NCI-H2107 treated with DMSO at 0.1 percent for 48 hours (cell line): Measurements from ENCODE around the gene TH.

Source experiments
- DNase-seq: peaks from one replicate; lab custom pipeline; 2025; ENCODE audit not compliant: unreplicated experiment; lab: John Stamatoyannopoulos, UW

The TH gene

GRCh38 chr11:2208691-2209369 lies 37.2 kb upstream of the TH start:
- DNase-seq, result no peak

DNA sequence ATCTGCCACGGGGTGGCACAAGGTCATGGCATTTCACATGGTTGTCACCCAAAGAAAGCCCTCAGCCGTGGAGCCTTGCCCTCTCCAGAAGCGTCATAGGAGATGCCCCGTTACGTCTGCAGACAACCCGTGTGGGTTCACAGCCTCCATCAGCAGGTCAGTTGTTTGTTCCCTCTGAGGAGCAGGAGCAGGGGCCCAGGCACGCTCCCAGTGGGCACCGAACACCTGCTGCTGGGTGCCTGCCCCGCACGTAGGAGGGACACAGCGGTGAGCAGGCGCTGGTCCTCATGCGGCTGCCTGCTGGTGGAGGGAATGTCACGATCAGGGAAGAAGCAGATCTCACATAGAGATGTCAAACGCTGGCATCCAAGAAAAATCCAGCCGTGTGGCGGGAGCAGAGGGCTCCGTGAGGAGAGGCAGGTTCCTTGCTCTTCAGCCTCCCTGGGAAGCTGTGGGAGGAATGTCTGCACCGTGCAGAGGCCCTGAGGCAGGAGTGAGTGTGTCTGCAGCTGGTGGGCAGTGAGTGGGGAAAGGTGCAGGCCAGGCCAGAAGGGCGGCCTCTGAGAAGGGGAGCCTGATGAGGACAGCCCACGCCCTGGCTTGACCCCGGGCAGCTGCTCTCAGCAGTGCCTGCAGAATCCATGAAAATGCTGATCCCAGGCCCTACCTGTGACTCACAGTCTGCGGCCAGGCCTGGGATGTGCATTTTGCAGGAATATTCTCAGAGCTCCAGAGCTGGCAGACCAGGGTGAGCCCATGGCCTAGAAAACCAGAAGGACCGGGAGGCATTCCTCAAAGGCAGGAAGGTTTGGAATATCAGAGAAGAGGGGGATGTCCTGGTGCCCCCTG lies 36.4 kb upstream of the TH start:
- no peak for DNase-seq

DNA sequence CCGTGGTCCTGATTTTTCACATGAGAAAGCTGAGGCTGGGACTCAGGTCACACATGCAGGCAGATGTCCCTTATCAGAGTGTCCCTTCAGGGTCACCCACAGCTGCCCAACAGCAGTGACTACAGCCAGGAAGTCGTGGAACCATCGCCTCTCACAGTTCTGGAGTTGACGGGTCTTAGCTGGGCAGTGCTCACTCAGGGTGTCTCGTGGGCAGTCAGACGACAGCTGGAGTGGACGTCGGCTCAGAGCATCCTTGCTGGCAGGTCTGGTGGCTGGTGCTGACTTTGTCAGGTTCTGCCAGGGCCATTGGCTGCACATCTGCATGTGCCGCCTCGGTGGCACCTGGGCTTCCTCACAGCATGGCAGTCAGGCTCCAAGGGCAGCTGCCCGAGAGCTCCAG lies 35.6 kb upstream of the TH start:
- no peak for DNase-seq

- DNase-seq, result no peak
These were observed 34.5 kb upstream of the TH start for GRCh38 chr11:2205981-2206690.

DNA sequence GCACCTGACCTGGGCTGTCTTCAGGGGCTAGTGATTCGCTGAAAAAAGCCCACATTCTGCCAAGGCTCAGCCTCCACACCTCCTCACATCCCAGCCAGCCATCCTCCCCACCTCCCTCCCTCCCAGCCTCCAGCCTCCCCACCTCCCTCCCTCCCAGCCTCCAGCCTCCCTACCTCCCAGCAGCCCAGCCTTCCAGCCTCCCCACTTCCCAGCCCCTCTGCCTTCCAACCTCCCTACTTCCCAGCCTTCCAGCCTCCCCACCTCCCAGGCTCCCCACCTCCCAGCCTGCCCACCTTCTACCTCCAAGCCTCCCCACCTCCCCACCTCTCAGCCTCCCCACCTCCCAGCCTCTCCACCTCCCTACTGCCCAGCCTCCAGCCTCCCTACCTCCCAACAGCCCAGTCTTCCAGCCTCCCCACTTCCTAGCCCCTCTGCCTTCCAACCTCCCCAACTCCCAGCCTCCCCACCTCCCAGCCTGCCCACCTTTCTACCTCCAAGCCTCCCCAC lies 33.7 kb upstream of the TH start:
- no peak for DNase-seq

GRCh38 chr11:2204361-2205213 lies 33.0 kb upstream of the TH start:
- DNase-seq, result no peak

DNA sequence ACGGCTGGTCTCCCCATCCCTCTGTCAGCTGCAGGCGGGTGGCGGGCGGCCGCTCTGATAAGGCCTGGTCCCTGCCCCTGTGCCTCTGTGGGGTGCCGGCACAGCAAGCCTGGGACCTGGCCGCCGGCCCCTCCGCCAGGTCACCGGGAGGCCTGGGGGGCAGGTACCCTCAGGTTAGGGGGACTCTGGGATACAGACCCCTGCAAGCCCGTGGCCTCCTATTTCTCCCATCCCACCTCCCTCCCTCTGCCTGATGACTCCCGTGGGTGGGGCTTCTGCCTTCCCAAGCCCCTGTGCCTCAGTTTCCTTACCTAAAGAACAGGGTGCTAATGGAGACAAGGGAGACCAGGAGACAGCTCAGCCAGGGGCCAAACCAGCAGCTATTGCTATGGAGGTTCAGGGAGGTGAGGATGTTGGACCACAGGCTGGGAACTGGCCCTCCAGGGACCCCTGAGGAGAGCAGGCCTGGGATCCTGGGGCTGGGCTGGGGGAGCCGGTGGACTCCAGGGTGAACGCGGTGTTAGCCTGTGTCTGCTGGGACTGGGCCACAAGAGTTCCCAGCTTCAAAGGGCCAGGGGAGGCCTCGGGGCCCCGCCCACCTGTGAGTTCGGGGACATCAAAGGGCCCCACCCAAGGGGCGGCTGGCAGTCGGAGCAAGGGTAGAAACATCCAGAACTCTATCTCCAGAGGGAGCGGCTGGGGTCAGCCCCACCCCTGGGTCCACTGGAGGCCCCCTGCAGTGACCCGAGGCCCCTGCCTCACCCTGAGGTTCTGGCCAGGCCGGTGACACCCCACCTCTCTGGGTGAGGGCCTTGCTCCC lies 32.0 kb upstream of the TH start:
- no peak for DNase-seq

- no peak for DNase-seq
These were observed 31.4 kb upstream of the TH start for GRCh38 chr11:2202900-2203439.

GRCh38 chr11:2202071-2202899 lies 30.7 kb upstream of the TH start:
- no peak for DNase-seq

DNA sequence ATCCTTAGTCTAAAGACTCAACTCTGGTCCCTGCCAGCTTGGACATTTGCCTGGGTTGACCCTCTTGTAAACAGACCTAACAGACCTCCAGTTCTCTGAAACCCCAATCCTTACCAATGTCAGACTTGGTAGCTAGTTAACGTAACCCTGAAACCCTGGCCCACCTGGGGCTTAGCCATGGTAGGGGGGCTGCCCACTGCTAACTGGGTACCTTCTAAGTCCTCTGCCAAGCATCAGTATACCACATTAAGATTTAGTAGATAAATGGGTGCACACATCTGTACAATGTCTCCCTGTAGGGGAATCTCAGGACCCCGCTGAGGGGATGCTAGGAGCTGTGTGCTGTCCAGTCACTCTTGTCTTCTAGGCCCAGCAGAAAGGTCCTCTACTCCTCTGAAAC lies 29.9 kb upstream of the TH start:
- no peak for DNase-seq

DNA sequence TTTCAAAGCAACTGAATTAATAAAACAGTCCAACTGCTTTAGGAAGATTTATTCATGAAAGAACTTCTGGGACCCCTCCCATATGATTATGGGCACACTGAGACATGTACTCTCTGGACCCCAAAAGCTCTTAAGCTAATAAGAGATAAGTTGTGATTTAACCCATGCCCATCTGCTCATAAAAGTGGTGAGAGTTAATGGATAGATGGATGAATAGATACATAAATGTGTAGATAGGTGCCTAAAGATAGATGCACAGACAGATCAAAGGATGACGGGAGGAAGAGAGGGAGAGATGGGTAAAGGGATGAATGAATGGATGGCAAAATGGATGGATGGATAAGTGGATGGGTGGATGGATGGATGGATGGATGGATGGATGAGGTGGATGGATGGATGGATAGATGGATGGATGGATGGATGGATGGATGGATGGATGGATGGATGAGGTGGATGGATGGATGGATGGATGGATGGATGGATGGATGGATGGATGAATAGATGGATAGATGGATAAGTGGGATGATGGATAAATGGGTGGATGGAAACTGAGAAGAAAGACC lies 29.4 kb upstream of the TH start:
- DNase-seq, result no peak

- DNase-seq, result no peak
These were observed 28.9 kb upstream of the TH start for GRCh38 chr11:2200536-2200935.

DNA sequence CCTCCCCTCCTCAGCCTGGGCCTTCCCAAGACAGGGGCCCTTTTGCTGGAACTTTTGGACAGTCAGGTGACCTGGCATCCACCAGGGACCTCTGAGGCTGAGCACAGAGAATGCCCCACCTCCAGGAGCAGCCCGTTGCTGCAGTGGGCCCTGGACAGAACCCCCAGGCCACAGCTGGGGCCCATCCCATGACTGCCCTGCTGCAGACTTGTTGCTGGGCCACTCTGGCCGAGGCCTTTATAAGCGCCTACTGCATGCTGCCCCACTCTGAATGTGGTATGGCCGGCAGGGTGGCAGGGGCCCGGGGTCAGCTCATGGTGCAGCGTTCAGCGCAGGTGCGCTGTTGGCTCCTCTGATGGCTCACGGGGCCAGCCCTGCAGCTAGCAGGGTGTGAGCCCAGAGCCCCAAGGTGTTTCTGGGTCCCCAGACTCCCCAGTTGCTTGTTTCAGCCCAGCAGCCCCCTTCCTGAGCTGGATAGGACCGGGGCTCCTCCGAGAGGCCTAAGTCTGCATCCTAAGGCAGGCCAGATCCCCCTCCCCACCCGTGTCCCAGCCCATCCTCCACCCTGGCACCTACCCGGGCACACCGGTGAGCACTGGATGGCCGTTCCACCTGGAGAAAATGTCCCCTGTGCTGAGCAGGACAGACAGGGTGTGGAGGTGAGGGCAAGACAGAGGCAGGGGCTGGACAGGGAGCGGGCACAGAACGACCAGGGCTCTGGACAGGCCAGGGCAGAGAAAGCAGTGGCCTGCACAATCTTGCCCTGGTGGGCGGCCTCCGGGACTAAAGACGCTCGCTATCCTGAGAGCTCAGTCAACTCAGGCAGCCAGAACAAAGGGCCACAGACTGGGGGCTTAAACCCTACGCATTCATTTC lies 28.1 kb upstream of the TH start:
- DNase-seq, result no peak

DNA sequence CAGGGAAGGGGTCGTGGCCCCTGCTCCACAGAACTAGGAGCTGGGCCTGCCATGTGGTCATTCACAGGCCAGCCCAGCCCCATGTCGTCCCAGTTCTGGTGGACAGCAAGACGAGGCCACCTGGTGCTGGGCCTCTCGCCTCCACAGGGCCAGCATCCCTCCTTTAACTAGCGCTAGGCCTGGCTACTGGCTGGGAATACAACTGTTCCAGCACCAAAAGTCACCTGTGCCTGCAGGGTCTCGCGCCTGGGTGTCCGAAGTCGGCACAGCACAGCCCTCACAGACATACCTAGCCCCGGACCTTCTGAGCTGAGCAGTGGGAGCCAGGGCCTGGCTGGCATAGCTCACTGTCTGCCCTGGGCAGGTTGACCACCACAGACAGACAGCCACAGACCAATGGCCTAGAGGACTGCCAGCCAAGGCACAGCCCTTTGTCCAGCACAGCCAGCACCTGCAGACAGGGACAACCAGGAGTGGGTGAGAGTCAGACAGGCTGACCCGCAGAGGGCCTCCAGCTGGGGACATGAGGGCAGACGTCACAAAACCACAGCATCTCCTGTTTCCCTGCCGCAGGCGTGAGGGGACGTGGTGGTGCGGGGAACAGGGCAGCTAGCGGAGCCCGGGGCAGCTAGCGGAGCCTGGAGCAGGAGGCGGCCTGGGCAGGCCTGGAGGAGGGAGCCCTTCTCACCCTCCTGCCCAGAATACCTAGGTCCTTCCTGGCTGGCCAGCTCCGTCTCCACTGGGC lies 27.2 kb upstream of the TH start:
- no peak for DNase-seq

GRCh38 chr11:2197771-2198520 lies 26.3 kb upstream of the TH start:
- DNase-seq, result no peak
